Epithelial cell of esophagus (primary cell): ENCODE data around the gene TLE2.
A peak's percentile ranks its signal among the peaks of the same experiment; 100 is the strongest.

Experiments
- DNase-seq: peaks from one replicate; pipeline ENCODE4 v3.0.0; 2010; ENCODE audit warnings: low read depth
- H3K4me3 ChIP-seq: 2 replicates; pipeline ENCODE4 v1.5.1; 2011; ENCODE audit warnings: mild to moderate bottlenecking, low read length, control low read depth
- CTCF ChIP-seq: IDR thresholded peaks from 2 replicates; pipeline ENCODE4 v1.5.1; 2011; ENCODE audit warnings: low read depth, mild to moderate bottlenecking, low read length, control low read depth, inconsistent platforms; ENCODE audit not compliant: insufficient read depth; ENCODE audit errors: missing control alignments

TLE2 gene

GRCh38 chr19:2976609-2977000, 52.5 kb downstream of the TLE2 start:
- DNase-seq, result no peak
- no peak for TF ChIP-seq CTCF

GRCh38 chr19:2974342-2975041, 54.6 kb downstream of the TLE2 start:
- TF ChIP-seq CTCF, result no peak
- DNase-seq, result no peak
- no peak overlapping the region for H3K4me3 ChIP-seq

More at GRCh38 chr19:2976609-2977000, 52.5 kb downstream of the TLE2 start:
- peak overlapping the region; percentile 52 for H3K4me3 ChIP-seq

- TF ChIP-seq CTCF, result no peak
Observed at GRCh38 chr19:2973229-2973628, 55.9 kb downstream of the TLE2 start.

GRCh38 chr19:2970201-2970835, 58.8 kb downstream of the TLE2 start:
- TF ChIP-seq CTCF, result no peak
- DNase-seq, result no peak
- H3K4me3 ChIP-seq, result no peak overlapping the region

More at GRCh38 chr19:2973229-2973628, 55.9 kb downstream of the TLE2 start:
- DNase-seq, result no peak
- H3K4me3 ChIP-seq, result no peak overlapping the region

- H3K4me3 ChIP-seq, result no peak overlapping the region
- no peak for DNase-seq
- TF ChIP-seq CTCF, result no peak
Observed at GRCh38 chr19:2969104-2969504, 60.0 kb downstream of the TLE2 start.

- TF ChIP-seq CTCF, result no peak
- DNase-seq, result no peak
- no peak overlapping the region for H3K4me3 ChIP-seq
Observed at GRCh38 chr19:2967972-2968371, 61.1 kb downstream of the TLE2 start.
